SK-N-SH (cell line): Measurements from ENCODE around the gene STK11IP. TPM values are rescaled to one million over a fixed set of nuclear protein-coding genes. Genes with fewer than 3 reads are reported as not detected.

Source experiments
- CTCF ChIA-PET: fragments of 300-600, 350-600 bp; formaldehyde crosslinking; extraction: SDS; loops from one replicate; lab custom pipeline; 2021; lab: Yijun Ruan, JAX
- POLR2A ChIA-PET: fragments of 350-600 bp; sonication (Branson Sonifier 250); formaldehyde crosslinking; extraction: SDS; loops from one replicate; lab custom pipeline; 2020; ENCODE audit warnings: antibody characterized with exemption, inconsistent platforms; lab: Yijun Ruan, JAX
- DNase-seq: peaks from one replicate; pipeline ENCODE4 v3.0.0; 2012
- H2AFZ ChIP-seq: fragments of 200-600 bp; sonication (generic); 2 replicates; pipeline ENCODE4 v1.8.1; 2016; ENCODE audit warnings: antibody characterized with exemption, mild to moderate bottlenecking, low read depth
- H3F3A ChIP-seq: fragments of 200-600 bp; sonication (generic); replicated peaks from 2 replicates; pipeline ENCODE3; 2016; ENCODE audit warnings: antibody characterized with exemption, mild to moderate bottlenecking; ENCODE audit not compliant: insufficient read depth
- H3K27ac ChIP-seq, 2 experiments: fragments of 200-500 bp in 1 of 2; fragments of 200-600 bp in 1 of 2; sonication (Bioruptor generic) in 1 of 2; sonication (generic), shearing (Covaris generic) in 1 of 2; 2 replicates each; pipeline versions ENCODE4 v1.5.1 to v1.6.1; 2014 to 2016; ENCODE audit warnings: low read depth in 2 of 2, inconsistent platforms in 1 of 2, low read length in 1 of 2, mild to moderate bottlenecking in 1 of 2, mixed read lengths in 1 of 2
- H3K27me3 ChIP-seq: fragments of 200-600 bp; sonication (generic), shearing (Covaris generic); 2 replicates; pipeline ENCODE4 v1.6.1; 2016; ENCODE audit warnings: mixed run types; ENCODE audit not compliant: insufficient read depth
- H3K36me3 ChIP-seq, 2 experiments: fragments of 200-500 bp in 1 of 2; fragments of 200-600 bp in 1 of 2; sonication (Bioruptor generic) in 1 of 2; sonication (generic) in 1 of 2; replicated peaks in 1 of 2; 2 replicates each; pipeline versions ENCODE3 to v1.5.1; 2014 to 2016; ENCODE audit warnings: low read length in 1 of 2, mild to moderate bottlenecking in 1 of 2; ENCODE audit not compliant: insufficient read depth in 2 of 2, control insufficient read depth in 1 of 2
- H3K4me1 ChIP-seq, 2 experiments: fragments of 200-500 bp in 1 of 2; fragments of 200-600 bp in 1 of 2; sonication (Bioruptor generic) in 1 of 2; sonication (generic), shearing (Covaris generic) in 1 of 2; 2 replicates each; pipeline versions ENCODE4 v1.5.1 to v1.6.1; 2014 to 2016; ENCODE audit warnings: low read depth in 1 of 2, low read length in 1 of 2, mixed run types in 1 of 2; ENCODE audit not compliant: insufficient read depth in 2 of 2, control insufficient read depth in 1 of 2
- H3K4me2 ChIP-seq: fragments of 200-600 bp; sonication (generic), shearing (Covaris generic); 2 replicates; pipeline ENCODE4 v1.6.1; 2017; ENCODE audit warnings: mixed run types
- H3K4me3 ChIP-seq, 2 experiments: fragments of 200-500 bp in 1 of 2; fragments of 200-600 bp in 1 of 2; sonication (Bioruptor generic) in 1 of 2; sonication (generic), shearing (Covaris generic) in 1 of 2; 2 replicates each; pipeline versions ENCODE4 v1.5.1 to v1.8.1; 2014 to 2016; ENCODE audit warnings: low read depth in 2 of 2, inconsistent platforms in 1 of 2, low read length in 1 of 2, mild to moderate bottlenecking in 1 of 2, mixed read lengths in 1 of 2, moderate library complexity in 1 of 2
- H3K79me2 ChIP-seq: fragments of 200-600 bp; sonication (generic); 2 replicates; pipeline ENCODE4 v1.8.1; 2017; ENCODE audit warnings: mild to moderate bottlenecking; ENCODE audit not compliant: insufficient read depth
- H3K9ac ChIP-seq: fragments of 200-600 bp; sonication (generic); 2 replicates; pipeline ENCODE4 v1.6.1; 2017; ENCODE audit warnings: mixed run types
- H3K9me2 ChIP-seq: fragments of 200-600 bp; sonication (generic); 2 replicates; pipeline ENCODE4 v1.6.1; 2017; ENCODE audit warnings: mixed run types
- H3K9me3 ChIP-seq: fragments of 200-600 bp; sonication (generic); 2 replicates; pipeline ENCODE4 v1.6.1; 2017; ENCODE audit warnings: mixed run types, mild to moderate bottlenecking, moderate library complexity
- H4K20me1 ChIP-seq: fragments of 200-600 bp; sonication (generic); 2 replicates; pipeline ENCODE4 v1.6.1; 2017; ENCODE audit warnings: mild to moderate bottlenecking, mixed run types; ENCODE audit not compliant: insufficient read depth
- CHD2 ChIP-seq: fragments of 150-350 bp; IDR thresholded peaks from 2 replicates; pipeline ENCODE4 v1.6.1; 2018; ENCODE audit warnings: low read length; ENCODE audit not compliant: partially characterized antibody
- EP300 ChIP-seq, 2 experiments: IDR thresholded peaks; 2 replicates each; pipeline versions ENCODE4 v1.4.0 to v1.6.1; 2012; ENCODE audit warnings: borderline replicate concordance in 1 of 2, low read depth in 1 of 2, low read length in 1 of 2
- EZH2phosphoT487 ChIP-seq: fragments of 200-600 bp; sonication (generic); IDR thresholded peaks from 2 replicates; pipeline ENCODE4 v1.6.1; 2017; ENCODE audit warnings: low read depth, mixed run types, mild to moderate bottlenecking, antibody characterized with exemption, moderate library complexity, borderline replicate concordance
- FOSL2 ChIP-seq: IDR thresholded peaks from 2 replicates; pipeline ENCODE4 v1.4.0; 2012; ENCODE audit warnings: low read depth, mild to moderate bottlenecking, moderate library complexity, borderline replicate concordance
- FOXJ3 ChIP-seq: sonication (generic); formaldehyde crosslinking; IDR thresholded peaks from 2 replicates; pipeline ENCODE4 v1.5.1; 2020; ENCODE audit warnings: mild to moderate bottlenecking, missing genetic modification reagents
- FOXM1 ChIP-seq: IDR thresholded peaks from 2 replicates; pipeline ENCODE4 v1.4.0; 2012; ENCODE audit warnings: low read depth, mild to moderate bottlenecking
- GABPA ChIP-seq: IDR thresholded peaks from 2 replicates; pipeline ENCODE4 v1.4.0; 2012; ENCODE audit warnings: low read depth, mild to moderate bottlenecking
- GATA2 ChIP-seq: sonication (generic); formaldehyde crosslinking; IDR thresholded peaks from 2 replicates; pipeline ENCODE4 v1.5.0; 2020; ENCODE audit warnings: mild to moderate bottlenecking, missing genetic modification reagents
- JUND ChIP-seq: IDR thresholded peaks from 2 replicates; pipeline ENCODE4 v1.4.0; 2012
- MEF2A ChIP-seq: IDR thresholded peaks from 2 replicates; pipeline ENCODE4 v1.4.0; 2012; ENCODE audit warnings: low read depth, borderline replicate concordance
- MXI1 ChIP-seq: IDR thresholded peaks from 2 replicates; pipeline ENCODE4 v1.6.1; 2012; ENCODE audit warnings: mild to moderate bottlenecking, low read depth, low read length, improper control_type of control experiment
- NRF1 ChIP-seq: IDR thresholded peaks from 2 replicates; pipeline ENCODE4 v1.6.1; 2012; ENCODE audit warnings: low read depth, mild to moderate bottlenecking, low read length
- RCOR1 ChIP-seq: fragments of 150-350 bp; IDR thresholded peaks from 2 replicates; pipeline ENCODE4 v1.6.1; 2017; ENCODE audit warnings: antibody characterized with exemption, low read length
- RFX5 ChIP-seq: IDR thresholded peaks from 2 replicates; pipeline ENCODE4 v1.6.1; 2012; ENCODE audit warnings: mild to moderate bottlenecking, improper control_type of control experiment, low read length
- SIN3A ChIP-seq: IDR thresholded peaks from 2 replicates; pipeline ENCODE4 v1.6.1; 2012; ENCODE audit warnings: low read depth, mild to moderate bottlenecking, low read length, moderate library complexity, borderline replicate concordance
- SMC3 ChIP-seq: IDR thresholded peaks from 2 replicates; pipeline ENCODE4 v1.6.1; 2012; ENCODE audit warnings: low read depth, low read length, improper control_type of control experiment
- TCF12 ChIP-seq: IDR thresholded peaks from 2 replicates; pipeline ENCODE4 v1.4.0; 2012
- WGBS: methylation state at CpG from one replicate; pipeline ENCODE4 v1.1.6; 2017; ENCODE audit warnings: low lambda C conversion rate; 5-methylcytosine and 5-hydroxymethylcytosine counted together
- polyA plus RNA-seq, 3 experiments: library from polyadenylated mRNA; depleted of rRNA; stranded (reverse); fragments of >200 nt; gene quantifications; 2 replicates each; pipeline ENCODE4 v1.2.3, GENCODE V29; 2012
- TF ChIP-seq, protein P1 (sequence below): IDR thresholded peaks from 2 replicates; pipeline ENCODE4 v1.6.1; 2012; ENCODE audit warnings: mild to moderate bottlenecking, low read depth, low read length, moderate library complexity

STK11IP gene
- polyA plus RNA-seq, 1 of the 3 experiments (the other 2 are of a cell fraction): 22.9 TPM

DNA sequence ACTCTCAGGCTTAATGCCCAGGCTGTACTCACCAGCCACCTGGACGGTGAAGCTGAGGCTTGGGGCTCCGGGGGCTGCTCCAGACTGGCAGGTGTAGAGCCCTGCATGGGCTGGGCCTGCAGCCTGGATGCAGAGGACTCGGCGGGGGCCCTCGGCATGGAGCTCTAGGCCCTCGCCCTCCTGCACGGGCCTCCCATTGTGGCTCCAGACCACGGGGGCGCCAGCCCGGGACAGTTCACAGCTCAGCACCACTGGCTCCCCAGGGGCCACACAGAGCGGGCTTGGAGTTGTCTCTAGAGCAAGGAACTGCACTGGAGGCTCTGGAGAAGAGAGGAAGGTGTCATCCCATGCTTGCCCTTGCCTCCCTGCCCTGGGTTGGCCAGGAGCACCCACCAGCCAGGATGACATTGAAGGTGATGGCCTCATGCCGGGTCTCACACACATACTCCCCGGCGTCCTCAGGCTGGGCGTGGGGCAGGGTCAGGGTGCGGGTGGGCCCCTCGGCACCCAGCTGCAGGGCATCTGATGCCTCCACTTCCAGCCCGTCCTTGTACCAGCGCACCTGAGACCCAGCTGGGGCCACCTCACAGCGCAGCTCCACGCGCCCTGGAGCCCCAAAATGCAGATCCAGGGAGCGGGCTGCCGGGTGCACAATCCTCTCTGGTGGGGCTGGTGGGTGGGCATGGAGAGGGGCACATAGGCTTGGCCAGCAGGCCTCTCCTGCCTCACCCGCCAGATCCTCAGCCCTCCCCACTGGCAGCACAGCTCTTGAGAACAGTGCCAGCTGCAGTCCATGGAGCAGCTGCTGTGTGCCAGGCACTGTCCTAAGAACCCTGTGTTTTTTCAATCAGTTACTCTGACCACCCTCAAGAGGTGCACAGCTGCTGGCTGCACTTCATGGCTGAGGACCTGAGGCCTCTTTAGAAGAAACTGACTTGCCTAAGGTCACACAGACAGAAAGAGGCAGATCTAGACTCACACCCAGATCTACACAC lies 39.6 kb upstream of the STK11IP start:
- 96% methylated on average over 13 of the region's 25 CpGs for WGBS
- POLR2A ChIA-PET: interaction anchor here (0.5 to 0.6 kb wide), 2 partner anchors 13 to 16 kb away, joined by 3 read pairs; no protein-coding TSS in a partner anchor
- Histone ChIP-seq H3K27me3 (no peaks in the 10 kb centered on the region), H4K20me1 (no peaks in the 10 kb centered on the region), H3K36me3 (peaks cover 0 to 7% of the 10 kb centered on the region in 2 experiments)
- no peak for TF ChIP-seq RFX5
- TF ChIP-seq GABPA: no peak
- TF ChIP-seq, all 33 proteins: peak for 0
- Histone ChIP-seq H3K9me3 (no peaks in the 10 kb centered on the region), H3K9ac (no peak overlapping the region), H3K9me2 (no peaks in the 10 kb centered on the region), H3K79me2 (no peaks in the 10 kb centered on the region), H2AFZ (no peak overlapping the region), H3F3A (peaks cover 2% of the 10 kb centered on the region), H3K27ac (no peak overlapping the region), H3K4me2 (no peak overlapping the region), H3K4me1 (peaks cover 0 to 15% of the 10 kb centered on the region in 2 experiments; a peak in 1 of 4 replicates), H3K4me3 (no peak overlapping the region)
- DNase-seq: no peak
- CTCF ChIA-PET: interaction anchor here (0.9 to 7.5 kb wide), 5 partner anchors 10 to 84 kb away, joined by 4 to 107 read pairs (median 6); partner anchors contain the start of genes CHPF, OBSL1 and TMEM198

DNA sequence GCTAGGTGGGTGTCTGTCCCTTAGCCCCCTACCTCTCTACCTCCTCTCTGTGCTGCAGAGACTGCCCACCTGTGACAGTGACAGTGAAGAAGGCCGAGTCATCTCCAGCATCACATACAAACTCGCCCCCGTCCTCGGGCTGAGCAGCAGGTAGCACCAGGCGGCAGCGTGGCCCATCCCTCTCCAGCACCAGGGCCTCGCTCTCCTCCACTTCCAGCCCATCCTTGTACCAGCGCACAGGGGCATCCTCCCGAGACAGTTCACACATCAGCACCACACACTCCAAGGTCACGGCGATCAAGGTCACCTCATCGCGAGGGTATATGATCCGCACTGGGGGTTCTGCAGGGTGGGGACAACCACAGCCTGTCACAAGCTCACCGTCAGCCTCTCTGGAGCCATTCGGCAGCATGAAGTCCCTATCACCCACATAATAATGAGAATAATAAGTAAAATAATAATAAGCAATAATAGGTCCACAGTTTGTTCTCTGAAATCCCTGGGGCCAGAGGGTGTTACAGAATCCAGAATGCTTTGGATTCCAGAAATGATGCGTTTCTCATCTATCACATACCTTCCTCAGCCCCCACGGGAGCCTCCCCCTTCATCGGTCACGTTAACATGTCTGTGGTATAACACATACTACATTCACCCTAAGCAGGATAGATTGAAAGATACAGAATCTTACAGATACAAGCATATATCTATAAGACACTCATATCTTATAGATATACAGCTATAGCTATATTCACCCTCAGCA lies 38.3 kb upstream of the STK11IP start:
- Histone ChIP-seq H3K4me1 (peaks cover 0 to 10% of the 10 kb centered on the region in 2 experiments; a peak in 1 of 4 replicates), H3K79me2 (no peaks in the 10 kb centered on the region), H3K27me3 (no peaks in the 10 kb centered on the region), H3F3A (peaks cover 2% of the 10 kb centered on the region), H3K27ac (no peak overlapping the region), H3K36me3 (peaks cover 0 to 10% of the 10 kb centered on the region in 2 experiments), H3K9me2 (no peaks in the 10 kb centered on the region), H3K9ac (no peak overlapping the region)
- no peak for DNase-seq
- WGBS: 78% methylated on average over 18 of the region's 20 CpGs
- CTCF ChIA-PET: interaction anchor here (0.8 to 7.5 kb wide), 31 partner anchors 8 to 246 kb away, joined by 3 to 107 read pairs (median 6); partner anchors contain the start of genes CHPF, DES, INHA and OBSL1
- TF ChIP-seq, protein P1, sequence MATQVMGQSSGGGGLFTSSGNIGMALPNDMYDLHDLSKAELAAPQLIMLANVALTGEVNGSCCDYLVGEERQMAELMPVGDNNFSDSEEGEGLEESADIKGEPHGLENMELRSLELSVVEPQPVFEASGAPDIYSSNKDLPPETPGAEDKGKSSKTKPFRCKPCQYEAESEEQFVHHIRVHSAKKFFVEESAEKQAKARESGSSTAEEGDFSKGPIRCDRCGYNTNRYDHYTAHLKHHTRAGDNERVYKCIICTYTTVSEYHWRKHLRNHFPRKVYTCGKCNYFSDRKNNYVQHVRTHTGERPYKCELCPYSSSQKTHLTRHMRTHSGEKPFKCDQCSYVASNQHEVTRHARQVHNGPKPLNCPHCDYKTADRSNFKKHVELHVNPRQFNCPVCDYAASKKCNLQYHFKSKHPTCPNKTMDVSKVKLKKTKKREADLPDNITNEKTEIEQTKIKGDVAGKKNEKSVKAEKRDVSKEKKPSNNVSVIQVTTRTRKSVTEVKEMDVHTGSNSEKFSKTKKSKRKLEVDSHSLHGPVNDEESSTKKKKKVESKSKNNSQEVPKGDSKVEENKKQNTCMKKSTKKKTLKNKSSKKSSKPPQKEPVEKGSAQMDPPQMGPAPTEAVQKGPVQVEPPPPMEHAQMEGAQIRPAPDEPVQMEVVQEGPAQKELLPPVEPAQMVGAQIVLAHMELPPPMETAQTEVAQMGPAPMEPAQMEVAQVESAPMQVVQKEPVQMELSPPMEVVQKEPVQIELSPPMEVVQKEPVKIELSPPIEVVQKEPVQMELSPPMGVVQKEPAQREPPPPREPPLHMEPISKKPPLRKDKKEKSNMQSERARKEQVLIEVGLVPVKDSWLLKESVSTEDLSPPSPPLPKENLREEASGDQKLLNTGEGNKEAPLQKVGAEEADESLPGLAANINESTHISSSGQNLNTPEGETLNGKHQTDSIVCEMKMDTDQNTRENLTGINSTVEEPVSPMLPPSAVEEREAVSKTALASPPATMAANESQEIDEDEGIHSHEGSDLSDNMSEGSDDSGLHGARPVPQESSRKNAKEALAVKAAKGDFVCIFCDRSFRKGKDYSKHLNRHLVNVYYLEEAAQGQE: no peak
- no peak for TF ChIP-seq EZH2phosphoT487
- TF ChIP-seq SMC3: no peak
- no peak for TF ChIP-seq MEF2A
- no peak for TF ChIP-seq JUND
- no peak for TF ChIP-seq RFX5
- no peak for TF ChIP-seq EP300 (IDR thresholded peaks at IDR 0.05; ENCODE audit: borderline replicate concordance in 1 of 2, low read depth in 1 of 2, low read length in 1 of 2)
- no peak for TF ChIP-seq NRF1
- no peak for TF ChIP-seq GATA2 (CRISPR knock-in tag)
- no peak for TF ChIP-seq FOSL2
- TF ChIP-seq TCF12: no peak
- TF ChIP-seq FOXJ3 (CRISPR knock-in tag): no peak
- no peak for TF ChIP-seq MXI1
- no peak for TF ChIP-seq CHD2
- TF ChIP-seq FOXM1: no peak
- no peak for TF ChIP-seq RCOR1
- TF ChIP-seq SIN3A: no peak
- TF ChIP-seq, all 33 proteins: peak for 0
- H3K9me3 ChIP-seq: no peaks in the 10 kb centered on the region
- no peak overlapping the region for H3K4me3 ChIP-seq
- no peak overlapping the region for H3K4me2 ChIP-seq
- no peaks in the 10 kb centered on the region for H4K20me1 ChIP-seq
- H2AFZ ChIP-seq: no peak overlapping the region
- POLR2A ChIA-PET: interaction anchor here (0.9 to 3.6 kb wide), 4 partner anchors 7 to 74 kb away, joined by 3 to 18 read pairs (median 6); partner anchors contain the start of gene STK11IP
